AG04450 (cell line): ENCODE results near the gene SMC5. TPM values are rescaled to one million over a fixed set of nuclear protein-coding genes. Genes with fewer than 3 reads are reported as not detected.

Experiments used
- CTCF ChIA-PET: fragments of 300-600, 350-600 bp; formaldehyde crosslinking; extraction: SDS; loops from one replicate; lab custom pipeline; 2022; ENCODE audit warnings: antibody characterized with exemption, inconsistent platforms; lab: Charles Lee
- POLR2A ChIA-PET: fragments of 350-600 bp; formaldehyde crosslinking; extraction: SDS; loops from one replicate; lab custom pipeline; 2021; ENCODE audit warnings: antibody characterized with exemption, inconsistent platforms; lab: Yijun Ruan, JAX
- DNase-seq: peaks from one replicate; pipeline ENCODE4 v3.0.0-alpha.2; 2011; ENCODE audit warnings: low read depth, low spot score
- H3K27ac ChIP-seq: one replicate; pipeline ENCODE4 v1.5.1; 2012; ENCODE audit warnings: low read depth, low read length, control low read depth
- H3K27me3 ChIP-seq: one replicate; pipeline ENCODE4 v1.6.0; 2012; ENCODE audit warnings: low read length; ENCODE audit not compliant: control insufficient read depth, insufficient read depth
- H3K4me3 ChIP-seq: 2 replicates; pipeline ENCODE4 v1.5.1; 2011; ENCODE audit warnings: mild to moderate bottlenecking, low read depth, low read length, control low read depth
- H3K9me3 ChIP-seq: 2 replicates; pipeline ENCODE4 v1.5.1; 2012; ENCODE audit warnings: low read length; ENCODE audit not compliant: control insufficient read depth, insufficient read depth
- CTCF ChIP-seq: IDR thresholded peaks from 2 replicates; pipeline ENCODE4 v1.5.1; 2011; ENCODE audit warnings: low read depth, low read length, control low read depth, inconsistent platforms
- polyA plus RNA-seq: library from polyadenylated mRNA; depleted of rRNA; stranded (reverse); fragments of >200 nt; gene quantifications from 2 replicates; pipeline ENCODE4 v1.2.3, GENCODE V29; 2011

Gene SMC5
- polyA plus RNA-seq, 1 experiment = 29.1 TPM

- no peak overlapping the region for H3K4me3 ChIP-seq
- DNase-seq = no peak
- CTCF ChIA-PET = no interaction called here
Measured at GRCh38 chr9:70382709-70383605, 124.2 kb downstream of the SMC5 start.

GRCh38 chr9:70385426-70385825, 126.6 kb downstream of the SMC5 start:
- no peak for TF ChIP-seq CTCF
- POLR2A ChIA-PET = no interaction called here
- H3K27me3 ChIP-seq = no peaks in the 10 kb centered on the region
- H3K9me3 ChIP-seq = no peaks in the 10 kb centered on the region; the same call in 1 of the 2 replicates
- H3K27ac ChIP-seq = no peak overlapping the region
- CTCF ChIA-PET = no interaction called here
- no peak for DNase-seq
- H3K4me3 ChIP-seq = no peak overlapping the region

More at GRCh38 chr9:70382709-70383605, 124.2 kb downstream of the SMC5 start:
- POLR2A ChIA-PET = no interaction called here
- Histone ChIP-seq H3K27ac (no peak overlapping the region), H3K9me3 (no peaks in the 10 kb centered on the region; the same call in 1 of the 2 replicates), H3K27me3 (no peaks in the 10 kb centered on the region)
- TF ChIP-seq CTCF = no peak

GRCh38 chr9:70387663-70388062, 128.9 kb downstream of the SMC5 start:
- no peaks in the 10 kb centered on the region; the same call in 1 of the 2 replicates for H3K9me3 ChIP-seq
- H3K27ac ChIP-seq = no peak overlapping the region
- CTCF ChIA-PET = interaction anchor here (1.4 kb wide), 1 partner anchor 215 kb away, joined by 4 read pairs; no protein-coding TSS in a partner anchor
- POLR2A ChIA-PET = no interaction called here
- no peaks in the 10 kb centered on the region for H3K27me3 ChIP-seq
- TF ChIP-seq CTCF = no peak
- no peak for DNase-seq
- H3K4me3 ChIP-seq = no peak overlapping the region

- H3K27ac ChIP-seq = no peak overlapping the region
- no peak for TF ChIP-seq CTCF
- POLR2A ChIA-PET = no interaction called here
- no peaks in the 10 kb centered on the region for H3K27me3 ChIP-seq
- H3K9me3 ChIP-seq = no peaks in the 10 kb centered on the region; the same call in 1 of the 2 replicates
- no peak for DNase-seq
- H3K4me3 ChIP-seq = no peak overlapping the region
- CTCF ChIA-PET = interaction anchor here (1.1 to 1.4 kb wide), 3 partner anchors 48 to 213 kb away, joined by 3 to 4 read pairs (median 4); no protein-coding TSS in a partner anchor
Measured at GRCh38 chr9:70389188-70389587, 130.4 kb downstream of the SMC5 start.
